Activated T-cell treated with anti-CD3 and anti-CD28 coated beads, Interleukin-2, amount 50 U/mL, for 4 hours (primary cell): ENCODE measurements around the gene CARD9. TPM values are rescaled to one million over a fixed set of nuclear protein-coding genes. Genes with fewer than 3 reads are reported as not detected.
A peak's percentile ranks its signal among the peaks of the same experiment; 100 is the strongest.

ENCODE experiments used
- ATAC-seq, 2 donors: fragments of 200-7000 bp; cut with Tn5 transposase; one replicate each; pipeline ENCODE4 v1.10.0; 2021
- DNase-seq: peaks from one replicate; pipeline ENCODE4 v3.0.0-alpha.2; 2020
- H3K27me3 Mint-ChIP-seq: one replicate; pipeline ENCODE4 v1.8.0; 2021; ENCODE audit warnings: low read depth, mixed read lengths
- H3K36me3 Mint-ChIP-seq: one replicate; pipeline ENCODE4 v1.8.0; 2022; ENCODE audit warnings: mixed read lengths; ENCODE audit not compliant: insufficient read depth
- H3K4me1 Mint-ChIP-seq: one replicate; pipeline ENCODE4 v1.8.0; 2021; ENCODE audit warnings: low read depth, mixed read lengths
- H3K4me3 Mint-ChIP-seq: one replicate; pipeline ENCODE4 v1.8.0; 2021; ENCODE audit warnings: mild to moderate bottlenecking, moderate library complexity, mixed read lengths
- H3K9me3 Mint-ChIP-seq: one replicate; pipeline ENCODE4 v1.8.0; 2021; ENCODE audit warnings: mixed read lengths
- total RNA-seq, 3 donors: library from RNA; stranded (reverse); gene quantifications; one replicate each; pipeline ENCODE4 v1.2.1, GENCODE V29; 2021

Gene CARD9
- total RNA-seq, 3 donors from 2014 or later, result 1.4 to 3.4 (median 2.4) TPM

DNA sequence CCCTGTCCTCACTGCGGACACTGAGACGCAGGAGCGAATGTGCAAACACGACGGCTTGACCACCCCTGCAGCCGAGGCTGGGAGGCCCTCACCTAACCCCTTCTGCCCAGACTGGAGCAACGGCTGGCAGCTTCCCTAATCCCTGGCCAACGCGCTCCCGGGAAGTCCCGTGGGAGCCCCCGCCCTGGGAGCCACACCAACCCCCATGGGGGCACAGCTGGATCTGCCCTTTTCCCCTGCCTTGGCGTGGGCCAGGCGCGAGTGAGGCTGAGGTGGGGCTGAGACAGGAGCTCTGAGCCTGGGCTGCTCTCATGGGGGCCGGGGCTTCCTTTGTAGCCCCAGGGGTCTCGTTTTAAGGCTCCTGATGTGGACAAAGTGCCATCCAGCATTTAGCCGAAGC, 5.3 kb downstream of the CARD9 start:
- Mint-ChIP-seq H3K36me3 (no peaks in the 10 kb centered on the region), H3K9me3 (no peaks in the 10 kb centered on the region), H3K4me3 (no peak overlapping the region), H3K27me3 (peaks cover under 1% of the 10 kb centered on the region), H3K4me1 (no peaks in the 10 kb centered on the region)
- ATAC-seq (no peak), DNase-seq (no peak)

DNA sequence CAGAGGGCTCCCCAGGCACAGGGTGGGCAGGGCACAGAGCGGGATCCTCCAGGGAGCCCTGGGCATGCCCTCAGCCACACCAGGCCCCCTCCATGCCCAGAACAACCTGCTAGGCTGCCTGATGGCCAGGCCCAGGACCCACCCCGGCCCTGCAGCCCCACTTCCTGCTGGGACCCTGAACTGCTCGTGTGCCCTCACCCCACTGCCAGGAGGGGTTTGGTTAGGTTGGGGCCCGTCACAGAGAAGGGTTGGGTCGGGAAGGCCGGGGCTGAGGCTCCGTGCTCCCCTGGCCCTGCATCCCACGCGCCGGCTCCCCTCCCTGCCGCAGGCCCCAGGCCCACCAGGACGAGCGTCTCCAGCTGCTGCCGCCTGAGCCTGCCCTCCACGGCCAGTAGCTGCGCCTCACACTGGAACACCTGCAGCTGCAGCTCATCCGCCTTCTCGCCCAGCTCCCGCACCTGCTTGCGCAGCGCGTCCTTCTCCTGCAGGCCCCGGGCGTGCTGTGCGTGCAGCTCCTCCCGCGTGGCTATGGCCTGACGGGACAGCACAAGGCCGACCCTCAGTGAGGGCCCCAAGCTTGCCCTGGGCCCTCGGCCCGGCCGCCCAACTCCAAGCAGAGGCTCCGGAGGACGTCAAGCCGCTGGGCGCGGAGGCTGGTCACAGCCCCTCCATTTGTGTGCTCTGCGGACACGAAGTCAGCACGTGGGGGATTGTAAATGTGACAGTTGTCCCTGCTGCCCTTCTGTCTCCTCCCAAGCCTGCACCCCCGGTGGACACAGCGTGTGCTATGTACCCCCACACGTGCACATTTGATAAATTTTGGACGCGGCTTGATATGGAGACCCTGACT, 5.9 kb downstream of the CARD9 start:
- no peak for DNase-seq
- Mint-ChIP-seq H3K36me3 (no peaks in the 10 kb centered on the region), H3K4me1 (peaks cover 1% of the 10 kb centered on the region)

GRCh38 chr9:136366826-136367225, 6.6 kb downstream of the CARD9 start:
- DNase-seq (no peak), ATAC-seq (no peak)
- Mint-ChIP-seq H3K4me3 (no peak overlapping the region), H3K4me1 (peaks cover 1% of the 10 kb centered on the region), H3K27me3 (no peaks in the 10 kb centered on the region), H3K9me3 (no peaks in the 10 kb centered on the region), H3K36me3 (no peaks in the 10 kb centered on the region)

More for the DNA sequence above, 5.9 kb downstream of the CARD9 start:
- Mint-ChIP-seq H3K4me3 (no peak overlapping the region), H3K9me3 (no peaks in the 10 kb centered on the region), H3K27me3 (no peaks in the 10 kb centered on the region)
- ATAC-seq, result no peak

DNA sequence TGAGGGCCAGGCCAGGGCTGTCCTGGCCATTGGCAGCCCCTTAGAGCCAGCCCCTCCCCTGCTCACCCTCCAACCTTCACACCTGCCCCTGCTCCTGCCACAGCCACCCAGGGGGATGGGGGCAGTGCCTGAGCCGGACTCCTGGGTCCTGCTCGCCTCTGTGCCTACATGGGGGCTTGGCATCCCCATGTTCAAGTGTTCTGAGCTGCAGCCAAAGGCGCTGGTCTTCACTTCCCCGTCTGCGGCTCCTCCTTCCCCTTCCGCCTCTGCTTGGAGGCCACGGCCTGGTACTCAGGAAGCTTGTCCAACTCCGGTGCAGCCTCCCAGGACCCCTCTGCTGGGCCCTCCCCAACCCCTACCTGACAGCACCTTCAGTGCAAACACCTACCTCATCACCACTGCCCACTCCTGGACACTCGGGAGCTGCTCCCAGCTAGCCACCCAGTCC, 7.7 kb downstream of the CARD9 start:
- no peaks in the 10 kb centered on the region for H3K9me3 Mint-ChIP-seq
- ATAC-seq, result no peak
- DNase-seq, result no peak
- H3K27me3 Mint-ChIP-seq, result no peaks in the 10 kb centered on the region
- no peaks in the 10 kb centered on the region for H3K36me3 Mint-ChIP-seq
- peaks cover 1% of the 10 kb centered on the region for H3K4me1 Mint-ChIP-seq
- H3K4me3 Mint-ChIP-seq, result no peak overlapping the region

GRCh38 chr9:136364942-136365774, 8.3 kb downstream of the CARD9 start:
- Mint-ChIP-seq H3K36me3 (no peaks in the 10 kb centered on the region), H3K9me3 (no peaks in the 10 kb centered on the region), H3K27me3 (no peaks in the 10 kb centered on the region), H3K4me1 (peaks cover 1% of the 10 kb centered on the region), H3K4me3 (no peak overlapping the region)
- ATAC-seq, result no peak
- DNase-seq, result no peak

DNA sequence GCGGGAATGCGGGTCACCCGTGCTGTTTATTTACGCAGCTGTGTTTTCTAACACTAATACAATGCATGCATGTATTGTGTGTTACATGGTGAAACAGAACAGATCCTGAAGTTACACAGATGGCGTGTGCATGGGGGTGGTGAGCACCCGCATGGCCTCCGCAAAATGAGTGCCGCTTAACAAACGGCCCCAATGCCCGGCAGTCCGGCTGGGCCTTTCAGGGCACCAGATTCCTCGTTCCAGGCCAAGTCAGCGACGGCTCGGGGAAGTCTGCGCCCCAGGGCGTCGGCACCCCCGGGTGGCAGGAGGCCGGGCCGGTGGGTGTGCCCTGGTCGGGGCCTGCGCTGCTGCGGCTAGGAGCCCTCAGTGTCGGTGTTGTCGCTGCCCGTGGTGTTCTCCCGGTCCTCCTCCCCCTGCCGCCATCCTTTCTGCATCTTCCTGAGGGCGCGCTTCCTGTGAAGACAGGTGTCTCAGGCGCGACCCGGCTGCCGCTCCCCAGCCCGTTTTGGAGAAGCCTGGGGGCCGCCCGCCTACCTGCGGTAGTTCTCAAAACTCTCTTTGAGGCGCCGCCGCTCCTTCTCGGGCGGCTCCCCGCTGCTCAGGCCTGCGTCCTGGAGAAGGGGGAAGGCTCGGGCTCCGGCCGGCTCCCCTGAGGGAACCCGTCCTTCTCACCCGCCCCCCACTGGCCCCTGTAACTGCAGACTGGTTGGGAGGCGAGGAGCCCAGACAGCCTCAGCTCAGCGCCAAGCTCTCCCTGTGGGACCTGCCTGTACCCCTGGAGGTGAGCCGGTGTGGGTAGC, 9.3 kb downstream of the CARD9 start:
- no peaks in the 10 kb centered on the region for H3K36me3 Mint-ChIP-seq
- ATAC-seq (no peak), DNase-seq (no peak)
- no peaks in the 10 kb centered on the region for H3K9me3 Mint-ChIP-seq
- H3K4me1 Mint-ChIP-seq, result peaks cover 1% of the 10 kb centered on the region
- H3K27me3 Mint-ChIP-seq, result no peaks in the 10 kb centered on the region
- H3K4me3 Mint-ChIP-seq, result peak overlapping the region; percentile 26

DNA sequence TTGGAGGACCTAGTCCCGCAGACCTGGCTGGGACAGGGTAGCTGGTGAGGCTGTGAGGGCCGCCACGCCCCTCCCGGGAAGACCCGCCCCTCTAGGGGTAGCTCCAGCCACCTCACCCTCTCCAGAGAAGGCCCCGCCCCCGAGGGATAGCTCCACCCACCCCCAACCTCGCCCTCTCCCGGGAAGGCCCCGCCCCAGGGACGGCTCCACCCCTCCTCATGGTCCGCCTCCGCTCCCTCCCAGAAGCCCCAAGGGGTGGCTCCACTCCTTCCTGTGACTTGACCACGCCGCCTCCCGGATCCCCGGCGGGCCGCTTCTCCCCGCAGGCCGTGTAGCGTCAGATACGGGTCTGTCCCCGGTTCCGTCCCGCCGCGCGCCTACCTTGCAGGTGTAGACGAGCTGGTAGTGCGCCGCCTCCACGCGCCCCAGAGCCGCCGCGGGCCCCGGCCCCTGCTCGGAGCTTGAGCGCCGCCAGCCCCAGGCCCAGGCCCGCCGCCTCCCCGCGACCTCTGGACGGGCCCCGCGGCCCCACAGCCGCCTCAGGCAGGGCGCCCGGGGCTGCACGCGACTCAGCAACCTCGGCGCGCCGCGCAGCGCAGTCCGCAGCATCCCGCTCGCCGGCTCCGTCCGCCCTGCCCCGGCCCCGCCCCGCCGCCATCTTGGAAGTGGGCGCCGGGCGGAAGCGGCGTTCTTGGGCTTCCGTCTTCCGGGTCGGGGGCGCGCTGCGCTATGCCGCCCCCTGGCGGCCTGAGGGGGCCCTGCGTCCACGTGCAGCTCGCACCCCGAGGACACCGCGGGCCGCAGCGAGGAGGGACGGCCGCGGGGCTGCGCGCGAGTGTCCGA, 10.1 kb downstream of the CARD9 start, which contains the start of gene DNLZ:
Gene DNLZ, minus strand, starts transcription at position 639 of the 843 bp plus-strand sequence. Its CDS starts 30 bp downstream, at position 609.
- H3K9me3 Mint-ChIP-seq, result no peaks in the 10 kb centered on the region
- DNase-seq (peak; percentile 96), ATAC-seq (peak; percentile 84 to 90)
- no peaks in the 10 kb centered on the region for H3K36me3 Mint-ChIP-seq
- H3K4me1 Mint-ChIP-seq, result peaks cover 1% of the 10 kb centered on the region
- peak within 1 kb of the TSS; percentile 85 for H3K4me3 Mint-ChIP-seq
- H3K27me3 Mint-ChIP-seq, result no peaks in the 10 kb centered on the region

DNA sequence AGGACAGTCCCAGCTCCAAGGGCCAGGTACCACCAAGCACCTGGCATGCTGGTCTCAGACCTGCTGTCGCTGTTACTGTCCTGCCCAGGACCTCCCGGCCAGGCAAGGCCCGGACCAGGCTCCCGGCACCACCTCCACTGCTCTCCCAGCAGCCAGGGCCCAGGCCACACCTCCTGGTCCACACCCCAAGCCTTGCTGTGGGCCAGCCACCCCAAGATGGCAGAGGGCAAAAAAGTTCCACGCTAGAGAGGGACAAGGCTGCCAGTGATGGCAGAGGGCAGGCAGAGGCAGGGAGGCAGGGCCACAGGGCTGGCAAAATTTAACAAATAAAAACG, 11.1 kb downstream of the CARD9 start:
- DNase-seq (no peak), ATAC-seq (no peak)
- H3K4me3 Mint-ChIP-seq, result peak overlapping the region; percentile 85
- H3K4me1 Mint-ChIP-seq, result peaks cover 1% of the 10 kb centered on the region
- no peaks in the 10 kb centered on the region for H3K36me3 Mint-ChIP-seq
- H3K27me3 Mint-ChIP-seq, result no peaks in the 10 kb centered on the region
- H3K9me3 Mint-ChIP-seq, result no peaks in the 10 kb centered on the region

GRCh38 chr9:136361754-136362449, 11.6 kb downstream of the CARD9 start:
- Mint-ChIP-seq H3K27me3 (no peaks in the 10 kb centered on the region), H3K4me1 (peaks cover 1% of the 10 kb centered on the region), H3K36me3 (no peaks in the 10 kb centered on the region), H3K4me3 (no peak overlapping the region), H3K9me3 (no peaks in the 10 kb centered on the region)
- DNase-seq (no peak), ATAC-seq (no peak)

DNA sequence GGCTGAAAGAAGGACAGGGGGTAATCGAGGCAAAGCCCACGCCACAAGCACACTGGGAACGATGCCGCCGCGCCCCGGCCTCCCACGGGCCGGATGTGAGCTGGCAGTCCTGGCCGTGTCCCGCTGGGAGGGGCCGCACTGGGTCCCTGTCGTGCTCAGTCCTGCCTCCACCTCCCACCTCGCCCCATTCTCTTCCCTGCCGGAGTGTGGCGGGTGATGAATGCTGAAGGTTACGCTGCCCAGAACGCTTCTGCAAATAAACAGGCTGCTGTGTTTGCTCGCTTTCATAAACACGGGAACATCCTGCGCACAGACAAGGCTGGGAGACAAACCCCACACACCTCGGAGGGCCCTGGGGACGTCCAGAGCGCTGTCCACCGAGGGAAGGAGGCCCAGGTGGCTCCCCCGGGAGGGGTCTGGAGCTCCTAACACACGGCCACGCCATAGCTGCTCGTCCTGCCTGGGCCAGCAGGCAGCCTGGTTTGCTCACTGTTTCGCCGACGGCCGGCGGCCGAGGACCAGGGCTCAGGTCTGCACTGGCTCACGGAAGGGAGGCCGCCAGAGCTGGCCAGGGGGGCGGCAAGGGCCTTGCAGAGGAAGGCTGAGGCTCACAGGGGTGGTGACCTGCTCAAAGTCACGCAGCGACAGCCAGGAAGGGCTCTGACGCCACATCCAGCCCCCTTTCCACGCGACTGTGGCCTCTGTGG, 12.3 kb downstream of the CARD9 start:
- Mint-ChIP-seq H3K27me3 (no peaks in the 10 kb centered on the region), H3K36me3 (no peaks in the 10 kb centered on the region), H3K4me1 (peaks cover 1% of the 10 kb centered on the region), H3K9me3 (no peaks in the 10 kb centered on the region), H3K4me3 (no peak overlapping the region)
- ATAC-seq, result no peak
- DNase-seq, result no peak

DNA sequence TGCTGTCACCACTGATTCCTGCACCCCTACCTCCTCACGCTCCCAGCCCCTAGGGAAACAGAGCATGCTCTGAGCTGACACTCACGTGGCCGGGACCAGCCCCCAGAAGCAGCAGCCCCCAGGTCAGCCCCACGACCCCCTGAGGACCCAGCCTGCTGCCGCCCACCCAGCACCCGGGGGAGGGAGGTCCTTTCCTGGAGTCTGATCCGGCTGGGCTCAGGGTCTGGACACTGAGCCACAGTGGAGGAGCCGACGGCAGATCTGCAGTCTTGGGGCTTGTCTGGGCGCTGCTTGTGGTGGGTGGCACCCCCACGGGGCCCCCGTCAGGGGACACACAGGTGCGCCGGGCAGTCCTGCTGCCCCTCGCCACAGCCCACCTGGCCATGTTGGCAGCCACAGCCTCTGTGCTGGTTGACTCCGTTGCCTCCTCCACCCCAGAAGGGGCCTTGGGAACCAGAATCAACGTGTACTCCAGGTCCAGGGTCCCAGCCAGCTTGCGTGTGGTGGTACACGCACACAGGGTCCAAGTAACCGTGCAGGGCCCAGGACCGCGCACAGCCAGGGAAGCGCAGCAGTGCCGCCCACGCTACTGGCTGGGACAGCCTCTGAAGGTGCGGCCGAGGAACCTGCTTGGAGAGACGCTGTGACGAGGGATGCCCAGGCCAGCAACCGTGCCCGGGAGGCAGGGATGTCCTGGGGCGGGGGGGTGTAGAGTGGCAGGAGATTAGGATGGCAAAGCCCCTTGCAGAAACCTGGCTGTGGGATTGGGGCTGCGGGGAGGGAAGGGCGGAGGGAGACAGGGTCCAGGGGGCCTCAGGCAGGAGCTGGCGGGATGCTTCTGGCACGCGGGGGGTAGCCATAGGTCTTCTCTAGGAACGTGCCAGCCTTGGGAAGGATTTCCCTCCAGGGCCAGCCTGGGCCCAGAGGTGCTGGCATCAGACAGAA, 13.4 kb downstream of the CARD9 start:
- Mint-ChIP-seq H3K4me3 (no peak overlapping the region), H3K9me3 (no peaks in the 10 kb centered on the region), H3K27me3 (no peaks in the 10 kb centered on the region), H3K36me3 (no peaks in the 10 kb centered on the region), H3K4me1 (peaks cover 1% of the 10 kb centered on the region)
- ATAC-seq, result no peak
- no peak for DNase-seq

DNA sequence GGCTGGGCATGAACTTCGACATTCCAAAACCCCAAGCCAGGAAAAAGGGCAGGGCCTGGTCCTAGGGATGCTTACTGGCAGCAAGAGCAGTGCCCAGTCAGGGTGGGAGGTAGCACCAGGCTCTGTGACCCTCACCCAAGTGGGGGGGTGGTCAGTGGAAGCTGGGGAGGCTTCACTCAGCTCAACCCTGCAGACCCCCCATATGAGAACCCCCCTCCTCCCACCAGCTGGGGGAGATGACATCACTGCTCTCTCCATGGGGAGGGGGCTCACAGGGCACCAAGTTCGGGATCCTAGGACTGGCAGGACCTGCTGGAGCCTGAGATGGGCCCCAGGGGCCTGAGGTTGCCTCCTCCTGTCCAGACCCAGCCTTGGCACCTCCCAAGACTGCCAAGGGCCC, 14.6 kb downstream of the CARD9 start:
- H3K36me3 Mint-ChIP-seq, result no peaks in the 10 kb centered on the region
- H3K27me3 Mint-ChIP-seq, result no peaks in the 10 kb centered on the region
- no peak overlapping the region for H3K4me3 Mint-ChIP-seq
- no peaks in the 10 kb centered on the region for H3K9me3 Mint-ChIP-seq
- ATAC-seq (no peak), DNase-seq (no peak)
- H3K4me1 Mint-ChIP-seq, result peaks cover 1% of the 10 kb centered on the region
